ENCODE measurements around the gene PRKG1. TPM values are rescaled to one million over a fixed set of nuclear protein-coding genes. Genes with fewer than 3 reads are reported as not detected.

The PRKG1 gene
- total and polyA plus RNA-seq, 2 of the 8 experiments (the other 6 are each of a cell fraction or from before 2014, with no cell fraction given): 4.2 to 15.2 TPM

DNA sequence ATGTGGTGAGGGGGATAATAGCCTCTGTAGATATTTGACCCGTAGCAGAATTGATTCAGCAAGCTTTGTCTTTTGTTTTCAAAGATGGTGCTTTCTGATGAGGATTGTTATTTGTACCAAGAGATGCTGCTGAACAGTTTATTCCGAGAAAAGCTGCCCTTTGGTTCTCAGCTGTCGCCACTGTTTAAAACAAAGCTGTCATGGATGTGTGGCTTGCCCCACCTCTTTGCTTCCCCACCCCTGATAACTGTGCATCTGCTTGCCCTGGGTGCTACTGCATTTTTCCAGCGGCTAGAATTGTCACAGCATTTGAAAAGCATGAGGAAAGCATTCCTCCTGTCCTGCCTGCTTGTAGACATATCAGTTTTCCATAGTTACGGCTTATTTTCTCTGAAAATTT lies 852.0 kb downstream of the PRKG1 start:
- TF ChIP-seq ASH2L (IDR thresholded peaks at IDR 0.05; ENCODE audit: low read length) (no peak), ZNF274 (IDR thresholded peaks at IDR 0.05; ENCODE audit: borderline replicate concordance, extremely low read depth, low read length) (no peak), KDM4A (IDR thresholded peaks at IDR 0.05; ENCODE audit: low read depth, low read length, severe bottlenecking) (no peak), SRF (IDR thresholded peaks at IDR 0.05; ENCODE audit: low read depth, low read length) (no peak), HDAC2 (IDR thresholded peaks at IDR 0.05; ENCODE audit: borderline replicate concordance in 1 of 2, low read depth in 2 of 2, low read length in 2 of 2) (no peak), CHD2 (IDR thresholded peaks at IDR 0.05; ENCODE audit: low read length) (no peak), TAF1 (IDR thresholded peaks at IDR 0.05; ENCODE audit: low read depth, low read length) (no peak), HDAC6 (IDR thresholded peaks at IDR 0.05; ENCODE audit: low read depth, low read length) (no peak), SP1 (IDR thresholded peaks at IDR 0.05; ENCODE audit: low read depth, low read length) (no peak), CTCF (IDR thresholded peaks at IDR 0.05; ENCODE audit: control extremely low read depth in 1 of 3, insufficient read depth in 1 of 3, low read depth in 1 of 3, low read length in 3 of 3) (no peak), POU5F1 (IDR thresholded peaks at IDR 0.05; ENCODE audit: low read depth, low read length) (no peak), RXRA (IDR thresholded peaks at IDR 0.05; ENCODE audit: insufficient read depth, low read depth, low read length) (no peak), TEAD4 (IDR thresholded peaks at IDR 0.05; ENCODE audit: low read depth, low read length) (no peak)
- ChIA-PET POLR2A (ENCODE audit: partially characterized antibody) (no interaction called here), CTCF (ENCODE audit: partially characterized antibody) (interaction anchor here (1.5 kb wide), 1 partner anchor 78 kb away, joined by 3 read pairs; no protein-coding TSS in a partner anchor)
- no peaks in the 10 kb centered on the region for H3K27me3 ChIP-seq (replicated peaks in 1 of 4; ENCODE audit: control insufficient read depth in 3 of 4, extremely low read depth in 1 of 4, insufficient read depth in 3 of 4, low read length in 3 of 4)
- no peak overlapping the region for H4K5ac ChIP-seq (ENCODE audit: insufficient read length, low read depth, low read length)
- H3K9me3 ChIP-seq (ENCODE audit: insufficient read depth in 2 of 2, low read depth in 1 of 2, low read length in 1 of 2): no peaks in the 10 kb centered on the region
- H2AFZ ChIP-seq (ENCODE audit: low read length): no peak overlapping the region
- H3K9ac ChIP-seq (replicated peaks in 1 of 4; ENCODE audit: extremely low read depth in 1 of 4, low read depth in 3 of 4, low read length in 3 of 4): no peak overlapping the region
- H2BK15ac ChIP-seq (ENCODE audit: low read length): no peak overlapping the region
- H2BK5ac ChIP-seq (ENCODE audit: low read depth, low read length): no peak overlapping the region
- no peak overlapping the region for H3K4ac ChIP-seq (replicated peaks; ENCODE audit: insufficient read length, low read depth, low read length)
- no peak overlapping the region for H3K27ac ChIP-seq (ENCODE audit: low read depth, low read length)
- WGBS, 2 experiments (ENCODE audit: extremely low coverage in 1 of 2, insufficient coverage in 1 of 2, insufficient read length in 1 of 2, insufficient replicate concordance in 2 of 2, low coverage in 1 of 2, low lambda C conversion rate in 2 of 2, missing lambda C conversion rate in 1 of 2): 89% methylated on average over 5 of the region's 5 CpGs; no CpG with 5 or more reads in 1 of the 2 experiments
- no peak for FAIRE-seq
- no peaks in the 10 kb centered on the region for H3K23me2 ChIP-seq (ENCODE audit: low read depth, low read length)
- H2AK5ac ChIP-seq (ENCODE audit: low read depth, low read length): no peak overlapping the region
- H3K18ac ChIP-seq (ENCODE audit: extremely low read depth, low read length): no peak overlapping the region
- no peaks in the 10 kb centered on the region for H3K79me1 ChIP-seq (ENCODE audit: low read depth, low read length)
- H4K91ac ChIP-seq (replicated peaks; ENCODE audit: insufficient read length, low read length): no peak overlapping the region
- no peak overlapping the region for H3K23ac ChIP-seq (ENCODE audit: insufficient read length)
- no peaks in the 10 kb centered on the region for H4K20me1 ChIP-seq (replicated peaks in 1 of 2; ENCODE audit: control insufficient read depth in 1 of 2, insufficient read depth in 2 of 2, low read length in 2 of 2)
- H4K8ac ChIP-seq (ENCODE audit: extremely low read depth, insufficient read depth, low read length): no peak overlapping the region
- H2BK20ac ChIP-seq (ENCODE audit: low read length): no peak overlapping the region
- no peaks in the 10 kb centered on the region for H3K4me1 ChIP-seq (replicated peaks in 1 of 4; ENCODE audit: control insufficient read depth in 3 of 4, insufficient read depth in 4 of 4, low read length in 3 of 4)
- no peaks in the 10 kb centered on the region for H3K79me2 ChIP-seq (ENCODE audit: control insufficient read depth in 1 of 2, insufficient read depth in 2 of 2, low read length in 2 of 2)
- no peak overlapping the region for H3K4me3 ChIP-seq (ENCODE audit: extremely low read depth in 1 of 4, insufficient read depth in 2 of 4, low read depth in 3 of 4, low read length in 4 of 4)
- H3K4me2 ChIP-seq (ENCODE audit: insufficient read depth in 1 of 2, low read depth in 2 of 2, low read length in 2 of 2): no peak overlapping the region
- H2BK120ac ChIP-seq (replicated peaks; ENCODE audit: low read depth, low read length): no peak overlapping the region
- no peak overlapping the region for H3K56ac ChIP-seq (replicated peaks; ENCODE audit: insufficient read length, low read depth, low read length)
- H2BK12ac ChIP-seq (ENCODE audit: low read depth, low read length): no peak overlapping the region
- DNase-seq (ENCODE audit: low read depth in 1 of 2, low spot score in 2 of 2): no peak
- no peak overlapping the region for H3K14ac ChIP-seq (ENCODE audit: insufficient read length)
- no peaks in the 10 kb centered on the region for H3K36me3 ChIP-seq (ENCODE audit: control insufficient read depth in 2 of 4, insufficient read depth in 4 of 4, low read length in 3 of 4)

All from H1 (cell line).